H1 (cell line): ENCODE results near the gene IL22RA2. TPM values are rescaled to one million over a fixed set of nuclear protein-coding genes. Genes with fewer than 3 reads are reported as not detected.

ENCODE experiments used
- CTCF ChIA-PET: fragments of 300-600 bp; sonication (Branson Sonifier 250); formaldehyde crosslinking; loops from one replicate; lab custom pipeline; 2021; ENCODE audit not compliant: partially characterized antibody; lab: Charles Lee
- POLR2A ChIA-PET: fragments of 300-600 bp; sonication (Branson Sonifier 250); formaldehyde crosslinking; loops from one replicate; lab custom pipeline; 2021; ENCODE audit warnings: inconsistent platforms; ENCODE audit not compliant: partially characterized antibody; lab: Charles Lee
- DNase-seq, 2 experiments: peaks; one replicate each; pipeline versions ENCODE4 v3.0.0 to v3.0.0-alpha.2; 2010 to 2022; ENCODE audit warnings: low spot score in 2 of 2, low read depth in 1 of 2, mixed read lengths in 1 of 2
- FAIRE-seq: peaks from 2 replicates; lab custom pipeline; 2011; peaks lifted over from hg19 to GRCh38; lab: Jason Lieb, UNC
- H2AFZ ChIP-seq: 2 replicates; pipeline ENCODE4 v1.8.1; 2012; ENCODE audit warnings: low read length, inconsistent platforms
- H2AK5ac ChIP-seq: 2 replicates; pipeline ENCODE4 v1.6.1; 2013; ENCODE audit warnings: low read depth, low read length
- H2BK120ac ChIP-seq: replicated peaks from 2 replicates; pipeline ENCODE3; 2013; ENCODE audit warnings: low read depth, low read length, inconsistent platforms
- H2BK12ac ChIP-seq: 2 replicates; pipeline ENCODE4 v1.6.1; 2013; ENCODE audit warnings: low read depth, low read length
- H2BK15ac ChIP-seq: 2 replicates; pipeline ENCODE4 v1.6.1; 2013; ENCODE audit warnings: low read length
- H2BK20ac ChIP-seq: 2 replicates; pipeline ENCODE4 v1.6.1; 2013; ENCODE audit warnings: low read length
- H2BK5ac ChIP-seq: 2 replicates; pipeline ENCODE4 v1.6.1; 2013; ENCODE audit warnings: low read depth, low read length
- H3K14ac ChIP-seq: 2 replicates; pipeline ENCODE4 v1.6.1; 2013; ENCODE audit warnings: inconsistent platforms; ENCODE audit not compliant: insufficient read length
- H3K18ac ChIP-seq: 2 replicates; pipeline ENCODE4 v1.6.1; 2013; ENCODE audit warnings: low read length; ENCODE audit errors: extremely low read depth
- H3K23ac ChIP-seq: 2 replicates; pipeline ENCODE4 v1.6.1; 2013; ENCODE audit warnings: inconsistent platforms; ENCODE audit not compliant: insufficient read length
- H3K23me2 ChIP-seq: 2 replicates; pipeline ENCODE4 v1.6.1; 2013; ENCODE audit warnings: low read depth, low read length
- H3K27ac ChIP-seq: 2 replicates; pipeline ENCODE4 v1.6.1; 2011; ENCODE audit warnings: low read depth, low read length, inconsistent platforms
- H3K27me3 ChIP-seq, 4 experiments: replicated peaks in 1 of 4; 1 replicate in 1 of 4; 2 replicates in 3 of 4; pipeline versions ENCODE4 v1.6.1 to v1.8.1; 2011 to 2013; ENCODE audit warnings: low read length in 3 of 4, mild to moderate bottlenecking in 3 of 4, inconsistent platforms in 2 of 4, mixed read lengths in 2 of 4, moderate library complexity in 1 of 4; ENCODE audit not compliant: control insufficient read depth in 3 of 4, insufficient read depth in 3 of 4; ENCODE audit errors: extremely low read depth in 1 of 4
- H3K36me3 ChIP-seq, 4 experiments: 2 replicates each; pipeline versions ENCODE4 v1.6.1 to v1.8.1; 2011 to 2013; ENCODE audit warnings: mild to moderate bottlenecking in 4 of 4, low read length in 3 of 4, moderate library complexity in 2 of 4, control low read depth in 1 of 4, inconsistent platforms in 1 of 4; ENCODE audit not compliant: insufficient read depth in 4 of 4, control insufficient read depth in 2 of 4
- H3K4ac ChIP-seq: replicated peaks from 2 replicates; pipeline ENCODE3; 2013; ENCODE audit warnings: low read length, low read depth, mixed read lengths, inconsistent platforms; ENCODE audit not compliant: insufficient read length
- H3K4me1 ChIP-seq, 4 experiments: replicated peaks in 1 of 4; 1 replicate in 1 of 4; 2 replicates in 3 of 4; pipeline versions ENCODE4 v1.6.1 to v1.8.1; 2011 to 2013; ENCODE audit warnings: low read length in 3 of 4, inconsistent platforms in 2 of 4, mixed read lengths in 1 of 4; ENCODE audit not compliant: insufficient read depth in 4 of 4, control insufficient read depth in 3 of 4
- H3K4me2 ChIP-seq, 2 experiments: 2 replicates each; pipeline versions ENCODE4 v1.6.1 to v1.8.1; 2011 to 2013; ENCODE audit warnings: low read depth in 2 of 2, low read length in 2 of 2, control low read depth in 1 of 2, inconsistent platforms in 1 of 2, mild to moderate bottlenecking in 1 of 2; ENCODE audit not compliant: insufficient read depth in 1 of 2
- H3K4me3 ChIP-seq, 4 experiments: fragments of 200-600, 300-600 bp in 1 of 4; sonication (generic), shearing (Covaris generic), sonication (Bioruptor Twin) in 1 of 4; 2 replicates each; pipeline versions ENCODE4 v1.5.1 to v1.8.1; 2011 to 2016; ENCODE audit warnings: low read length in 4 of 4, low read depth in 3 of 4, control low read depth in 2 of 4, inconsistent platforms in 2 of 4, mild to moderate bottlenecking in 2 of 4, mixed read lengths in 1 of 4, moderate library complexity in 1 of 4; ENCODE audit not compliant: insufficient read depth in 2 of 4; ENCODE audit errors: extremely low read depth in 1 of 4
- H3K56ac ChIP-seq: replicated peaks from 2 replicates; pipeline ENCODE3; 2013; ENCODE audit warnings: low read depth, mild to moderate bottlenecking, mixed read lengths, low read length, inconsistent platforms; ENCODE audit not compliant: insufficient read length
- H3K79me1 ChIP-seq: 2 replicates; pipeline ENCODE4 v1.6.1; 2013; ENCODE audit warnings: low read depth, low read length, control low read depth
- H3K79me2 ChIP-seq, 2 experiments: 2 replicates each; pipeline versions ENCODE4 v1.6.1 to v1.8.1; 2012 to 2013; ENCODE audit warnings: low read length in 2 of 2, mild to moderate bottlenecking in 2 of 2, inconsistent platforms in 1 of 2; ENCODE audit not compliant: insufficient read depth in 2 of 2, control insufficient read depth in 1 of 2
- H3K9ac ChIP-seq, 4 experiments: replicated peaks in 1 of 4; 1 replicate in 1 of 4; 2 replicates in 3 of 4; pipeline versions ENCODE4 v1.6.1 to v1.8.1; 2011 to 2013; ENCODE audit warnings: low read depth in 3 of 4, low read length in 3 of 4, control low read depth in 2 of 4, mild to moderate bottlenecking in 2 of 4, moderate library complexity in 2 of 4, inconsistent platforms in 1 of 4; ENCODE audit errors: extremely low read depth in 1 of 4
- H3K9me3 ChIP-seq, 2 experiments: 2 replicates each; pipeline versions ENCODE4 v1.6.1 to v1.8.1; 2012 to 2013; ENCODE audit warnings: mild to moderate bottlenecking in 2 of 2, moderate library complexity in 2 of 2, control low read depth in 1 of 2, inconsistent platforms in 1 of 2, low read depth in 1 of 2, low read length in 1 of 2, mixed read lengths in 1 of 2; ENCODE audit not compliant: insufficient read depth in 2 of 2
- H4K20me1 ChIP-seq, 2 experiments: replicated peaks in 1 of 2; 2 replicates each; pipeline versions ENCODE3 to v1.8.1; 2011 to 2013; ENCODE audit warnings: inconsistent platforms in 2 of 2, low read length in 2 of 2, mild to moderate bottlenecking in 1 of 2; ENCODE audit not compliant: insufficient read depth in 2 of 2, control insufficient read depth in 1 of 2
- H4K5ac ChIP-seq: 2 replicates; pipeline ENCODE4 v1.6.1; 2013; ENCODE audit warnings: low read length, low read depth, mixed read lengths, inconsistent platforms; ENCODE audit not compliant: insufficient read length
- H4K8ac ChIP-seq: 2 replicates; pipeline ENCODE4 v1.8.0; 2013; ENCODE audit warnings: mild to moderate bottlenecking, moderate library complexity, low read length, inconsistent platforms; ENCODE audit not compliant: insufficient read depth; ENCODE audit errors: extremely low read depth
- H4K91ac ChIP-seq: replicated peaks from 2 replicates; pipeline ENCODE3; 2013; ENCODE audit warnings: low read length, mixed read lengths, inconsistent platforms; ENCODE audit not compliant: insufficient read length
- CEBPB ChIP-seq: IDR thresholded peaks from 2 replicates; pipeline ENCODE4 v1.6.1; 2012; ENCODE audit warnings: low read depth, low read length
- GTF2F1 ChIP-seq: IDR thresholded peaks from 2 replicates; pipeline ENCODE4 v1.6.1; 2012; ENCODE audit warnings: low read depth, low read length, improper control_type of control experiment, borderline replicate concordance
- WGBS, 2 experiments: shearing (Covaris generic) in 1 of 2; methylation state at CpG; one replicate each; pipeline versions ENCODE4 v1.1.6 to v1.1.7; 2013 to 2015; ENCODE audit warnings: low lambda C conversion rate in 2 of 2, mixed read lengths in 2 of 2, inconsistent platforms in 1 of 2, low coverage in 1 of 2, missing lambda C conversion rate in 1 of 2; ENCODE audit not compliant: insufficient replicate concordance in 2 of 2, insufficient coverage in 1 of 2, insufficient read length in 1 of 2; ENCODE audit errors: extremely low coverage in 1 of 2, missing lambda C conversion rate in 1 of 2; 5-methylcytosine and 5-hydroxymethylcytosine counted together
- polyA plus RNA-seq, 7 experiments: library from polyadenylated mRNA; depleted of rRNA in 3 of 7; stranded (reverse) in 5 of 7; unstranded in 2 of 7; fragments of >200 nt in 5 of 7; fragments of 200-250 nt in 2 of 7; gene quantifications; 1 replicate in 5 of 7; 2 replicates in 1 of 7; 4 replicates in 1 of 7; pipeline versions ENCODE4 v1.2.1 to v1.2.3, GENCODE V29; 2011 to 2013; ENCODE audit warnings: missing spikeins in 2 of 7, mixed read lengths in 2 of 7
- total RNA-seq: library from RNA; stranded (reverse); fragmentation: NEBNext Ultra II Directional; extraction: Animal tissue kit (Norgen Biotek cat#: 25700); gene quantifications from 2 replicates; pipeline ENCODE4 v1.2.1, GENCODE V29; 2021
- TF ChIP-seq, protein P1 (sequence below): IDR thresholded peaks from 2 replicates; pipeline ENCODE4 v1.6.1; 2011; ENCODE audit warnings: low read depth, mild to moderate bottlenecking, low read length; ENCODE audit not compliant: insufficient read depth

Gene IL22RA2
- total and polyA plus RNA-seq, 2 of the 8 experiments (the other 6 are each of a cell fraction or from before 2014, with no cell fraction given): not detected

- no peak overlapping the region for H2AK5ac ChIP-seq
- H3K18ac ChIP-seq: no peak overlapping the region
- TF ChIP-seq GTF2F1: no peak
- no peak for TF ChIP-seq CEBPB
- TF ChIP-seq, protein P1, sequence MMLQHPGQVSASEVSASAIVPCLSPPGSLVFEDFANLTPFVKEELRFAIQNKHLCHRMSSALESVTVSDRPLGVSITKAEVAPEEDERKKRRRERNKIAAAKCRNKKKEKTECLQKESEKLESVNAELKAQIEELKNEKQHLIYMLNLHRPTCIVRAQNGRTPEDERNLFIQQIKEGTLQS: no peak
- TF ChIP-seq, all 59 proteins: peak for 0
- peaks cover 9% of the 10 kb centered on the region for H3K79me1 ChIP-seq
- POLR2A ChIA-PET: no interaction called here
- no peak overlapping the region for H2BK120ac ChIP-seq
- CTCF ChIA-PET: interaction anchor here (0.5 to 1.5 kb wide), 5 partner anchors 8 to 366 kb away, joined by 3 to 4 read pairs (median 3); no protein-coding TSS in a partner anchor
- no peak for DNase-seq
- 0 out of 2 replicates have a peak, but pooled peaks cover 3% of the 10 kb centered on the region for H3K23me2 ChIP-seq
- H4K91ac ChIP-seq: no peak overlapping the region
- peaks cover 2 to 4% of the 10 kb centered on the region in 2 experiments for H4K20me1 ChIP-seq
- H4K8ac ChIP-seq: no peak overlapping the region
- no peak overlapping the region for H3K9ac ChIP-seq
- peaks cover 5 to 9% (median 7%) of the 10 kb centered on the region in 4 experiments; a peak in 6 of 7 replicates for H3K4me1 ChIP-seq
- no peak overlapping the region for H3K4me2 ChIP-seq
- peaks cover 12 to 15% of the 10 kb centered on the region in 2 experiments for H3K79me2 ChIP-seq
- H3K27me3 ChIP-seq: no peaks in the 10 kb centered on the region
- WGBS, 2 experiments: 84% methylated on average over 3 of the region's 3 CpGs; no CpG with 5 or more reads in 1 of the 2 experiments
- no peak overlapping the region for H2BK20ac ChIP-seq
- H3K27ac ChIP-seq: no peak overlapping the region
- no peak overlapping the region for H2BK15ac ChIP-seq
- H3K23ac ChIP-seq: no peak overlapping the region
- H3K56ac ChIP-seq: no peak overlapping the region
- H3K14ac ChIP-seq: no peak overlapping the region
- H3K4me3 ChIP-seq: no peak overlapping the region
- no peak for FAIRE-seq
- H2AFZ ChIP-seq: no peak overlapping the region
- H4K5ac ChIP-seq: no peak overlapping the region
- no peak overlapping the region for H2BK12ac ChIP-seq
- H2BK5ac ChIP-seq: no peak overlapping the region
- H3K9me3 ChIP-seq: no peaks in the 10 kb centered on the region
- H3K36me3 ChIP-seq: no peaks in the 10 kb centered on the region
- H3K4ac ChIP-seq: no peak overlapping the region
Observed at GRCh38 chr6:137222381-137222780, 48.9 kb upstream of the IL22RA2 start.
